ENCODE measurements around the gene DOC2B. TPM values are rescaled to one million over a fixed set of nuclear protein-coding genes. Genes with fewer than 3 reads are reported as not detected.

The DOC2B gene
- total RNA-seq = 6.0 and 7.8 TPM in 2 replicates

DNA sequence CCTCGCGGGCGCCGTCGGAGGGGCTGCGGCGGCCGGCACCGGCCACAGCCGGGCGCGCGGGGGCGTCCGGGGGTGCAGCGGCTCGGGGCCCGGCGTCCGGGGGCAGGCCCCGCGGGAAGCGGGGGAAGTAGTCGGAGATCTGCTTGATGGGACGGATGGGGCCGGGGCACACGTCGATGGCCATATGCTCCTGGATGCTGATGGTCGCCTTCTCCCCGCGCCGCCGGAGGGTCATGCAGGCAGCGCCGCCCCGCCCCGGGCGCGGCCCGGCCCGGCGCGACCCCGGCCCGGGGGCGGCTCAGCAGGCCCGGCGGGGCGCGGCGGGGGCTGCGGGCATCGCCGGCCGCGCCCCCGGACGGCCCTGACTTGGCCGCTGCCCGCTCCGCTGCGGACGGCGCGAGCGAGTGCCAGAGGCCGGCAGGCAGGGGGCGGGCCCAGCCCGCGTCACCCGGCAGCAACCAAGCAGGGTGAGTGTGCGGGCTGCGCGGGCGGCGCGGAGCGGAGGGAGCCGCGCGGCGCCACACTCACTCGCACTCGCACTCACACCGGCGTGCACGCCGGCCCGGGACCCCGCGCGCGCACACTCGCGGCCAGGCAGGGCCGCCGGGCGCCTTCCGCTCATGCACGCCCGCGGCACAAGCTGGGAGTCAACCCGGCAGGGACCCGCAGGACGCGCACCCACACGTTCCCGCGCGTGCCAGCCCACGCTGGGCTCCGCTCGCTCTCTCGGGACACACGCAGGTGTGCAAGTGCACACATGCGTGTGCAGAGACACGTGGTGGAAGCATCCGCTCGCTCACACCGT is at the start of gene DOC2B:
Gene DOC2B (minus strand): TSS at position 406 of the 805 bp plus-strand sequence. CDS start 171 bp downstream, at position 235.

DNA sequence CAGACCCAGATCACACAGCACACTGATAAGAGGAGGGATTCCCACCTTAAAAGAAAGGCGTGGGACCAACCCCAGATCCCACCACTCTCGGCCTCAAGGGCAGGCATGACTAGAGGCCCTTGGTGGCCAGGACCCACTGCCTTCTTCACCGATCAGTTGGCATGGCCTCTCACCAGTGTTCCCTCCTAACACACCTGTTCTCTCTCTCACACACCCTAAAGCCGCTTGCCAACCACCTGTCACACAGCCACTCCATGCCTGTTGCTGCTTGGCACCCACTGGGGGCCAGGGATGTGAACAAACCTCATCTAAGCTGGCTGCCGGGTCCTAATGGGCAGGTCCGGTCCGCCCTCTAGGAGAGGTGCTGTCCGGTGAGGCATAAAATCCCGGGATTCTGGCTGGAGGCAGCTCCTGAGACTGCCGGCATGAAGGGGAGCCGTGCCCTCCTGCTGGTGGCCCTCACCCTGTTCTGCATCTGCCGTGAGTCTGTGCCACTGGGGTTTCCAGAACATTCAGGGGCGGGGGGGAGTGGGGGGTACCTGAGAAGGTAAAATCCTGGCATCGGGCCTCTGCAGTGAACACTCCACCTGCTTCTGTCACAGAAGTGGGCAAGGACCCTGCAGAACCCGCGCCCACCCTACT is 44.2 kb downstream of the DOC2B start, which contains the start of gene SCGB1C2:
Gene SCGB1C2 (plus strand): TSS at position 404 of the 642 bp plus-strand sequence. CDS start 22 bp downstream, at position 426.

Other genes starting within 250 kb of the DOC2B start
- gene SCGB1C2, start 44.1 kb downstream of the DOC2B start, total RNA-seq = not detected in 2 replicates
- 13.1 and 14.8 TPM in 2 replicates for gene RPH3AL, start 171.2 kb upstream of the DOC2B start, total RNA-seq

Measured in dermis lymphatic vessel endothelial cell (primary cell).